Stimulated activated CD4-positive, alpha-beta T cell treated with anti-CD3 and anti-CD28 coated beads, Interleukin-15, amount 100 ng/mL, for 48 hours (primary cell): Measurements from ENCODE around the gene LRRC8D.

Source experiments
- DNase-seq, 2 donors: peaks; one replicate each; pipeline ENCODE4 v3.0.0-alpha.2; 2020; ENCODE audit warnings: low read depth in 2 of 2

Gene LRRC8D

DNA sequence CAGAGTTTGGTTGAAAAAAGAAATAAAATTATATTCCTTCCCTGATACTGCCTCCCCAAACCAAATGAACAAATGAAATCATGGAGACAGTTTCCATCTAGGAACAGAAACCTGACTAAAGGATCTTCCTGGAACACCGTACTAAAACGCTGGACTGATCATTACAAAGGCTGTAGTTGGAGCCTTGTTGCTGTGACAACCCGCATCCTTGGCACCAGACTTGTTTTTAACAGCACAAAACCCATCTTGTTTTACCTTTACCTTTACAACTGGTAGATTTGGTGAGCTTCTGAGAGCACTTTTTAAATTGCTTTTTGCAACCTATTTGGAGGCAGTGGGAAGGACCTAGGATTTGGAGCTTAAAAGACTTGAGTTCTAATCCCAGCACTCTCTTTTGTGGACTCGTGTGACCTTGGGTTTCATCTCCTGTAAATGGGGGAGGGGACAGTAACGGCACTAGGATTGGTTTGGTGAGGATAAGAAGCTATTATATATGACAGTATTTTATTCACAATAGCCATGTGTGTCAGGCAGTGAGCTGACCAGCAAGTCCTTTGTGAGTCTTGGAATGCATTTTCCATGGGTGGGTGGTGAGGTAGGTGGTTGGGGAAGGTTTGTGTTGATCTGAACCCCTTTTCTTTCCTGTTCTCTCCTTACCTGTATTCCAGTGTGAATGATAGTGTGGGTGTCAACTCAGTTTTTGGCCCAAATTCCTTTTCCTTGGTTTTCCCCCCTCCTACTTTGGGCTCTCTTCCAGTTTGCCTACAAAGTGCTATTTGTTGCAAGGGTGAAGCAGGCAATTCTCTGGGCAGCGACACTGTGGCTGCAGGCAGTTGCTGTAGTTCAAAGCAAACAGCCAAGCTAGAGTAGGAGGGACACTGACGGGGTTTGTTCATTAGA lies 12.6 kb downstream of the LRRC8D start:
- DNase-seq, result no peak

DNA sequence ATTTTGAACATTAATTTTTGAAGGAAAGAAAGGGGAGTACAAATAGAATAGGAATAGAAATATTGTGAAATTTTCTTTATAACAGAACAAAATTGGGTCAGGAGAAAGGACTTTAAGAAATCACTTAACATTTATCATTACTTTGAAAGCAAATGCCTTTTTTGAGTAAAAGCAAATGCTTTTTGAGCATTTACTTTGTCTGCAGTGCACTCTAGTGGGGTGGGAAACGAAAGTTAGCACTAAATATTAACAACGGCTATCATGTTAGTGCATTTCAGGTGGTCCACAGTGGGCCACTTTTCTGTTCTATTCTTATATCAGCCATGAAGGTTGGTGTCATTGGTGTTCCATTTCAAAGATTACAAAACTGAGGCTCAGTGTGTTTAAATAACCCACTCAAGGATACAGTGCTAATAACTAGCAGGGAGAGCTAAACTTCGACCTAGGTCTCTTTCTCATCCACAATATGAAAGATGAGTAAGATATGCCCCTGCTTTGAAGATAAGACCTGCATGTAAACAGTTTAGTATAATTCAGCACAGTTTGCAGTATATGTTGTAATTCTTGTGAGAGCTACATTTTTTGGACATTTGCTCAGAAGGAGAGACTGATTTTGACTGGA lies 13.4 kb downstream of the LRRC8D start:
- DNase-seq, result no peak

DNA sequence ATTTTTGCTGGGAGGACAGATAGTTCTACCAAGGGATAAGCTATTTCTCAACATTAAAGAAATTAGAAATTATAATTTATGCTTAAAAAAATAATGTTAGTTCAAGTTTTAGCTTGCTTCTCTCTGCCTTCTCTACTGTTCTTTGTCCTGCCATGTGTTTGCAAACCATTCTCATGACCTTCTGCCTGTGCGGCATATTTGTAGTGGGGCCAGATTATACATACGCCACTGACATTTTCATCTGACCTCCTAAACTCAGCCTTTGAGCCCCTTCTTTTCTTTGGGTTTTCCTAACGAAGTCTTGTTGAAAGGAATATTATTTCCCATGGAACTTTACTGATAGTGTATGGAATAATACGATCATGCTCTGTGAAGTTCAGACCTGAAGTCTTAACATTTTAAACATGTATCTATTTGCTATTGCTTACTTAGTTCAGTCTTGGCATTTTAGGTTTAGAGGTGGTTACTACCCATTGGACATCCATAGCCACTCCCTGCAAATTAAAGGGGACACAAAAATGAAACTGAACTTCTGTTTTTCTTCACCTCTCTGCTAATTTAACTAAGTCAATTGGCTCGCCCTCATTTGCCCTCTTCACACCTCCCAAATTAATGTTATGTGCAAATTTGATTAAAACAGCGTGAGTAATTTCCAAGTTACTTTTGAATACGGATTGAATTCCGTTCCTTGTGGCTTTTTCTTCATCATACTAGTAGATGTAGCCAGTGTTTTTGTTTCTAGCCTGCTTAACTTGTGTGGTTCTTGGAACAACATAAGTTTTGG lies 15.6 kb downstream of the LRRC8D start:
- no peak for DNase-seq

DNA sequence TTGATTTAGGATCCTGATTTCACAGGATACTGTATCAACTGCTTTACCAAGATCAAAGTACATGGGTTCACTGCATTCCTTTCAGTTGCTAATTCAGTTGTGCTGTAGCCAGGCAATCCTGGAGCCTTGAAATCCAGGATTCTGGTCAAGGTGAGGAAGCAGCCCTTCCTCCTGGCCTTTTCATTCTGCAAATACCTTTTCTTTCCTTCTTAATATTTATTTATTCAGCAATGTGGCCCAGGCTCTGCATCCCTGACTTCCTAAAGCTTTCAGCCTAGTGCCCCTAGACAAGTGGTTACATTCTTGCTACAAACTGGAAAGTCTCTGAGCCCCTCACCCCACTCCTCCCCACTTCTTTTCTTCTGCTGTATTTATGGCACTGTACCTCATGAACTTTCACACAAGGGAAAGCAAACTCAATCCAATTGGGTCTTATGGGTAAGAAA lies 16.2 kb downstream of the LRRC8D start:
- no peak for DNase-seq

DNA sequence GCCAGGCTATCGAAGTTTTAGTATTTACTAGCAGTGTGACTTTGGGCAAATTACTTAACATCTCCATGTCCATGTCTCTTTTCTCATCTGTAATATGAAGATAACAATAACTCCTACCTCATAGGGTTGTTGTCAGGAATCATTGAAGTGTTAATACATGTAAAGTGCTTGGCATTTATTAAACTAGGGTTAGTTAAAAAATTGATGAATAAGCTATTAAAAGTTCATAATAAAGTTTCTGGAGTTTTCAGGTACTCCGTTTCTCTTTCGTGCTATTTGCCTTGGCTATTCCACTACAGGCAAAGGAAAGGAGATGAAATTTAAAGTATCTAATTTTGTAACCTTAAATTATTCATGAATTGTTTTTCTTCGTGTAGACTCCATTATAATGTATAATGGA lies 16.7 kb downstream of the LRRC8D start:
- no peak for DNase-seq

DNA sequence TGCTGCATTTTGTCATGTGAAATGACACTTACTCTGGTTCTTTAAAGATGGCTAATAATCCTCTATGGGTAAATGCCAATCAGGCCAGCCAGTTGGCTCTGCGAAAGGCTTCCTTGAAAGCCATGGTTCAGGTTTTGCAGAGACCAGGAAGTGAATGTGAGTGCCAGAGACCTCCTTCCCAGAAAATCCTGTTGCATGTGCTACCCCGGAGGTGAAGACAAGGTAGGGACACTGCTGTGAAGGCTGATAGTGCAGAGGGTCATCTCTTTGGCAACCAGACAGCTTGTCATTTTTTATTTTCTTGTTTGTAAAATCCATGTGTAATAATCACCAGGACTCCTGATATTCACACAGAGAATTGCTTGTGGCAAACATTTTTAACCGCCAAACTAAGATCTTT lies 18.7 kb downstream of the LRRC8D start:
- DNase-seq, result no peak

DNA sequence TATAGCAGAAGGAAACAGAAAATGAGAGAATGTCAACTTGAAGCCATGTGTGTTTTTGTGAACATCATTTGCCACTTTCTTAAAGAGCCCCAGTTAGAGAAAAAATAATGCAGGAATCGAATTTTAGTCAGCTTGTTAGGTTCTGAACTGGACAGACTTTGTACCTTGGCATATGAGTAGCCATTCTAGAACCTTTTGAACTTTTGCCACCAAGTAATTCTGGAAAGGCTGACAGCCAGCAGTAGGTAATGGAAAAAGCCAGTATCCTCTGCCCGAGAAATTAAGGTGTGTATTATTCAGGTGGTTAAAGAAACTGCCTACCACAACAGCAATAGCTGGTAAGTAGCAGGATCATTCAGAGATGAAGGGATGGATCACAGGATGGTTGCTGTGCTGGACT lies 20.7 kb downstream of the LRRC8D start:
- no peak for DNase-seq

DNA sequence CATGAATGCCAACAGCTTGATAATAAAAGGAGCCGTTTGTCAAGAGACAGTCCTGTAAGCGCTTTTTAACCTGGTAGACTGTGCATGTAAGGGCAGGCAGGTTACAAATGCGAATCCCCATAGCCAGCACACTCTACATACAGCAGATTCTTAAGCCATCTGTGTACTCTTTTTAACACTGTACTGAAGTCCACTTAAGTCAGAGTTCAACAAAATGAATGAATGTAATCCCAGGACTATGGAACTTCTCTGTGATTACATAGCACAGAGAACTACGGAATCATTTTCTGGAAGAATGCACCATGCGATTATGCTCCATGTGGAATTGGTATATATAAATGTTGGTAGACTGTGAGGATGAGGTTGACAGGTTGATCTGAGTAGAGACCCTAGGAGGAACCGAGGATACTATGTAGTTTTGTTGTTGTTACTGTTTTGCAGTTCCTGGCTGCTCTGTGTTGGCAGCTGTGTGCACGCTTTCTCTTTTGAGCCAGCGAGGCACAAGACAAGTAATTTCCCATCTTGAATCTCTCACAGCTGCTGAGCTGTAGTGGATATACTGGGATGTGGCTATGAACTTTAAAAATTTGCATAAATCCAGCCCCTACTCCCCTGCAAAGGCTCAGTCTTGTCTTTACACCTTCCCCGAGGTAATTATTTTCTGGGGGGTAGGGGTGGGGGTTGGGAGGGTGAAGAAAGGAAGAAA lies 21.9 kb downstream of the LRRC8D start:
- no peak for DNase-seq

DNA sequence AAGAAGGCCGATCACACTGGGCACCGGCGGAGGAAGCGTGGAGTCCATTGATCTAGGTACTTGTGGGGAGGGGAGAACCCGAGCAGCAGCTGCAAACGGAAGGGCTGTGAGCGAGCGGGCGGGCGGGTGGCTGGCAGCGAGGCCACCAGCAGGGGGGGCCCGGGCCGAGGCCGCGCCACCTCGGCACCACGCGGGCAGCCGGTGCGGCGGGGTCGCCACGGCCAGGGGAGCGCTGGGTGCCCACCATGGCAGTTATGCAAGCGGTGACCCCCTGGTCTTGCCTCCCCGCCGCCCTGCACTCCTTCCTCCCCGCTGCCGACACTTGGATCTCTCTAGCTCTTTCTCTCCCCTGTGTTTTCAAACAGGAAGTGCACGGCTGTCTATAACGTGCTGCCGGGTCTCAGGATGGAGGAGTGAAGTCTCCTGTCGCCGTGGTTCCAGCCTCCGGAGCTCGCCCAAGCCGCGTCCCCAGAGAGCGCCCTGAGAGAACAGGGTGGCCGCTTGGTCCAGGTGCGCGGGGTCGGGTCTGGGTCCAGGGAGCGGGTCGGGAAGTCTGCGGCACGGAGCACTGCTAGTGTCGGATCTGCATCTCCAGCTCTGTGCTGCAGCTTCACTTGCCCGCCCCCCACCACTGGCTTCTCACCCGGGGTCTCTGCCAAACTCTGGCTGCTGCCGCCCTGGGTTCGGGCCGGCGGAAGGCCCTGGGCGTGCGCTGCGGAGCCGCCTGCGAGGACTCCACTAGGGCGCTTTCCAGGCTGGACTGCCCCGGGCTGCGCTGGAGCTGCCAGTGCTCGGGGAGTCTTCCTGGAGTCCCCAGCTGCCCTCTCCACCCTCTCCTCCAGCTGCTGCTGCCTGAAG lies 22.7 kb downstream of the LRRC8D start:
- DNase-seq, result peak; percentile 74 to 76

DNA sequence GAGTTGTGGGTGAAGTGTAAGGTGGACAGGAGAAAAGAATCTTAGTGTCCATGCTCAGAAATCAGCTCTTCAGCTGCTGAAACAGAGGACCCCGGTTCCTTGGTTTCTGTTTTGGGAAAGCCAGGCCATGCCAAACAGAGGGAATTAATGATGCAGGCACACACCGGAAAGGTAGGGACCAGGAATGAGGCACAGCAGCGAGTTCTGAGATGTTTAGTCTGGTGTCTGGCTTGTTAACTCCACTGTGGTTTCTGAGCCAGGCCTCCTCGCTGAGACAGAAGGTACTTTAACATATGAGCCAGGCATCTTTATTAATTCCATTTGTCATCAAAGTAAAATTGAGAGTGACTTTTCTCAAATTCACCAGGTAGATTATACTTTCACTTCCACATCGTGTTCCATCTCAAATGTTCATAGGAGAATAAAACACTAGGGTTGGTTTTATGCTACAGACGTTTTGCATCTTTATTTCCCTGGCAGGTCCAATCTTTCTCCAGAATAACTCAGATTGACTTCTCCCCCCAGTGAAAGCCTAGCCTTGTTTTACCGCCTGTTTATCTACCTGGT lies 23.5 kb downstream of the LRRC8D start:
- DNase-seq, result peak; percentile 17 to 30

DNA sequence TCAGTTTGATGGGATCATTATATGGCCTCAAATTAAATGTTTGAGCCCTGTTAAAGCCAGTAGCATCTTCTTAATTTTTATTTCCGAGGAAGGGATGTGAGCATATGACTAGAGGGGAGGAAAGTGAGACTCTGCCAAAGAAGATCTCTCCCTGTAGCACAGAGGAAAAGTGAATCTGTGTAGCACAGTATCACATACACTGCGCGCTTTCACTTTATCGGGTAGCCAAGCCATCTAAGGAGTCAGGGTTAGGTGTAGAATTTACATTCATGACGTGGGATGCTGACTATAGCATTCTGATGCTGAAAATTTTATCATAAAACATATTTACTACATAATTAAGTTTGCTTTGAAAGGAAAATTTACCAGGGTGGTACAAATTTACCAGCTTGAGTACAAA lies 24.0 kb downstream of the LRRC8D start:
- no peak for DNase-seq

DNA sequence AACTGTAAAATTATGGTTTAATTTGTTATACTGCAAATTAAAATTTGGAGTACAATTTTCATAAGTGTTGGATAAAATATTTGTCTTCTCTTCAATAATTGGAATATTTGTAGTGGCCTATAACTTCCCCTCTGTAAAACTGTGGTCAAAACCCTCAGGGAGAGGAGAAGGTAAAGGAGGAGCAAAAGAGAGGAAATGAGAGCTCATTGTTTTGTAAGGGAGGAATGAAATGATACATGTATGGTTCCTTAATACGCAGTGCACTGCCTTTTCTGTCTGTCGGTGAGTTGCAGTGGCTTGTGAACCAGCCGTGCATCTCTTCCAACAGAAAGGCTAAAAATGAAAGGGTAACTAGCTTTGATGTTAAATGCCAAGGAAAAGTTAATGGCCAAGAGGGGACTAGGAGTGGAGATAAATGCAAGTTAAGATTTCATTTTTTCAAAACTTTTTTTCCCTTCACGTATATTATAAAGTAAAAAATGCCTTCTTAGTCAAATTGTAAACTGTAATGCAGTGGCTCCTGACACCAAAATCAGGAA lies 26.4 kb downstream of the LRRC8D start:
- DNase-seq, result no peak

DNA sequence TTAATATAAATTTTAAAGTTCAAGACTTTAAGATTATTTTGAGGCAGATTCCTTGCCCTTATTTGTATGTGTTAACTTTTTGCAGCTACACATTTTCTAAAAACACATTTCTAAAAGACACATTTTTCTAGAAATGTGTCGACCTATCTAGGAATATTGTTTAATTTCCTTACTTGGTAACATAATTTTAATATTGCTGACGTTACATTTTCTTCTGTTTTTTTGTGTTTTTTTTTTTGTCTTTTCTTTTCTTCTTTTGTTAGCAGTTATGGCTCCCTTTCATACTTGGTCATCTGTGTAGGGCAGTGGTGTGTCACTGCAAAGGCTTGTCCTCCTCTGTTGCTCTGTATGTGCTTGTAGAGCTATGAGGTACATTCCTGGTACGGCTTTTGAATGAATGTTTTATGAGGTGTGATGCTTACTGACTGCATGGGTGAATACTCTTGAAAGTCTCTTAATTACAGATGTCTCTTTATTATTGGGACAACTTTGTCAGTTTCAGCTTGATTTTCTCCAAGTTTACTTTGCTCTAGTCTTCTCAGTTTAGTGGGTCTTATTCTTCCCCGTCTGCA lies 30.1 kb downstream of the LRRC8D start:
- no peak for DNase-seq

DNA sequence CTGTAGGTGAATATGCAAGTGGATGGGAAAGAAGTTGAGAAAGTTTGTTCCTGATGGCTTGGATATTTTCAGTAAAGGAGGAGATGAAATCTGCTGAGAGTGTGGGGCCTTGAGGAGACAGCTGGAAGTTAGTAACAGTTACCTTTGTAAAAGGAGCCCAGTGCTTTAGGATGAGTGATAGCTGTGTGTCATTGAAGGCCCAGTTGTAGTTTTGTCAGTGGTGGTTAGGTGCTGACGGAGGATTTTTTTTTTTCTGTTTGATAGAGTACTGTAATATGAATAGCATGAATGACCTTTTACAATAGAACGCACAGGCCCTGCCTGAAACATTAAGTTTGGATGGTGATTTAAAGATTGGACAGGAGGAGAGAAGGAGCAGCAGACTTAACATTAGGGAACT lies 33.3 kb downstream of the LRRC8D start:
- DNase-seq, result no peak

DNA sequence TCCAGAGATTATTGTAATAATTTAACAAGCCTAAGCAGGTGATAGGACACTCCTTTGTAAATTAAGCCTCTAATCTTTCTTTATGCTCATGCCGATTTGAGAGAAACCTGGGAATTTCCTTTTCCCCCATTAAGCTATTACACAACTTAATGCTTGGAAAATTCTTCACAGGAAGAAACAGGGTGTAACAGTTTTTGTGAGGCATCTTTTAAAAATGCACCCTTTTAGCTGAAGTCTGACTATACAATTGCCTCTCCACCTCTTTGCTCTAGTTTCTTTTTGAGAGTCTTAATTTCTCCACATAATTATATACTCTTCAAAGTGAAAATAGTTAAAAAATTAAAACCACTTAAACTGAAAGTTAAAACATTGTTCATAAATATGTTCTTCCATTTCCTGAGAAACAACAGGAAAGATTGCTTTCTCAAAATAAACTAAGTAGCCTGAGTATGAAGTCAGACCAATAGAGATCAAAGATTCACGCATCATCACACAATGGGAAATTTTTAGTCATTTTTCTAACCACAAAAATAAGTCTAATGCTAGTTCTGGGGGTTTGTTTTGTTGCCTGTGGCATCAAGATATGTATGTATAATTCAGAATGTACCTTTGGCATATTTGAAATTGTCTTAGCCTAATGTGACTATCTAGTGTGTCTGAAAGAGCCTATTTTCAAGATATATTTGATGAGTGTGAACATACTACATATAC lies 34.7 kb downstream of the LRRC8D start:
- DNase-seq, result no peak

DNA sequence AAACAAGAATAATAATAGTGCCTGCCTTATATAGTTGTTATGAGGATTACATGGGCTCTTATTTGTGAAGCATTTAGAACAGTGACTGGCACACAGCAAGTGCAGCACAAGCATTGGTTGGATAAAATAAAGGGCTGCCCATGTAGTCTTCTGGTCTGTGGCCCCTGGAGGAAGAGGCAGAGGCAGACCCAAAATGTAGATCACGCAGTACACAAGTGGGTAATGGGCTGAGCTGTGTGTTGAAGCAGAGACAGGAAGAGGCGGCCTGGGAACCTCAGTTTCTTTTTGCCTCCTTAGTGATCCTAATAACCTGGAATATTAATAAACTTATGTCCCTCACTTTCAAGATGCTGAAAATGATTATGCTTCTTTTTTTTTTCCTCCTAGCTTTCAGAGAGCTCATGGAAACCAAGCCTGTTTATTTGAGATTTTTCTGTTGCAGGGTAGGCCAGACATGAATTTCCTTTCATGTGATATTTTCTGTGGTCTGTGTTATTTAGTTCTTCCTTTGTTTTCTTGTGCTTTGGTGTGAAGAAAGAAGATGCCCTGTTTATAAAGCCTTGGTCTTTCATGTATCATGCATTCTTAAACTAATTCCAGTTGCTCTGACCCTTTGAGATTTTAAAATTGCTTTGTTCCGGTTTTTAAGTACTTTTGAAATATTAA lies 42.5 kb downstream of the LRRC8D start:
- DNase-seq, result no peak

DNA sequence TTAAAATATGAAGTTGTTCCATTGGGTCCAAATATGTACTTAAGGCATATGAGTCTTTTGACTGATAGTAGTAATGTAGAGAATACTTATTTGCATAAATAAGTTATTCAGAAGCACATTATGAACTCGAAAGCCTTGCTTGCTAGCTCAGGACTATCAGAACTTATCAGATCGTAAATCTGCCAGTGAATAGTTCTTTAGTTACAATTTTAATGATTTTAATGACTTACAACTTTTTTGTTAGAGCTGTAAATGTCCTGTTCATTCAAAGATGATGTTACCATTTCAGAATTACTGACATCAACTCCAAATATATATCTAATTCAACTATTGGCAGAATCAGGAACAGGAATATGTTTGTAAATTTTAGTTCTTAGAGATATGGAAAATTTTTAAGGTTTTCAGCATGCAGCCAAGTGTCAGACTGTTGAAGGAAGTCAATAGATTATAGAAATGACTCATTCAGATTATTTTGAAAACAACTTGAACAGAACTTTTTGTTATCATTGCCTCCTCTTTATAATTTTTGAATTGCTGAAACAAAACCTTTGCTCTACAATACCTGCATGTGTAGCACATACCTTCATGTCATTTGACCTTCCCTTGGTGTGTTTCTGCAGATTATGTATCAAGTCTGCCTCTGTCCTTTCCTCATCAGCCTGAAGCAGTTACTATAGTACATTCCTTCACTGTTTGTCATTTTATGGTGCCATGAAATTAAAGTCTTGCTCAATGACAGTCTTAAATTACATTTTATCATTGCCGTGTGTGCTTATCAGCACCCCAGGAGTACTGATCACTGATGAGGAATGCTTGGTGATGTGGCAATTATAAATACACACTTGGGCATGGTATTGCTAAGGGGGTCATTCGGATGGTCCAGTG lies 44.9 kb downstream of the LRRC8D start:
- DNase-seq, result no peak

DNA sequence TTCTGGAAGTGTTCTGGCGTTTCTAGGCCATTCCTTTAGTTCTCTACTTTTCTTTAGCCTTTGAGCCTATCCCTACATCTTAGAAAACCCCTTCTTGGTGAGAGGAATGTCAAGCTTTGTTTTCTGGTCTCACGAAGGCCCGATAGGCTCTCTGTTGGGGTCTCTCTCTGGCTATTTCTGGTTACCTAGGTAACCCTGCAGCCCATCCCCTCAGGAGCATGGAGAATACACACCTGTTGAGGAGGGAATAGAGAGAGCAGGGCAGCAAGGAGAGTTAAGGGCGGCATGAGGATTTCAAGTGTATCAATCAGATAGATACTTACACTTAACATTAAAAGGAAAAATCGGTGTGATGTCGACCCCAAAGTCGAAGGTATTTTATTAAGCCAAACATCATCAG lies 45.7 kb downstream of the LRRC8D start:
- DNase-seq, result no peak
